CD4-positive, alpha-beta T cell treated with Interleukin-6 for 4 hours (primary cell): ENCODE measurements around the gene PPM1L.

ENCODE experiments used
- DNase-seq: peaks from one replicate; pipeline ENCODE4 v3.0.0-alpha.2; 2020; ENCODE audit warnings: mixed read lengths

Gene PPM1L

DNA sequence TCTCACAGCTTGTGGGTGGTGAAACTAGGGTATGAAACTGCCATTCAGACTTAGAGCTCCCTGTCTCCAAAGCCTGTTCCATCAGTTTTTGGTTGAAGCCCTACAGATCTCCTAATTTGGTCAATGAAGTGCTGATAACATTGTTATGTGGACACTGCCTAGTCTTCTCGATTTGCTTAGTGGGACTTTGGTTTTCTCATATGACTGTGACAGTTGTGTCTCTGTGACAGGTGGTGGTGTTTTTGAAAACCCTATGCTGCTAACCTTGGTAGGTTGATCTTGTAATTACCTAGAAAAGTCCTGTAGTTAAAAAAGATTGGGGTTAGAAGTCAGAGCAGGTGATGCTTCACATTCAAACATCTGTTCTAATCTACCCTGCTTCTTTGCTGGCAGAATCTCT, 9.2 kb downstream of the PPM1L start:
- no peak for DNase-seq

- no peak for DNase-seq
Observed at GRCh38 chr3:160768031-160768430, 12.0 kb downstream of the PPM1L start.

- DNase-seq: no peak
Observed at GRCh38 chr3:160768918-160769317, 12.9 kb downstream of the PPM1L start.

GRCh38 chr3:160771811-160772459, 15.9 kb downstream of the PPM1L start:
- no peak for DNase-seq

- no peak for DNase-seq
Observed at GRCh38 chr3:160773722-160774121, 17.7 kb downstream of the PPM1L start.

- DNase-seq: no peak
Observed at GRCh38 chr3:160774172-160774571, 18.1 kb downstream of the PPM1L start.

GRCh38 chr3:160778480-160778879, 22.4 kb downstream of the PPM1L start:
- no peak for DNase-seq

GRCh38 chr3:160779040-160779439, 23.0 kb downstream of the PPM1L start:
- DNase-seq: no peak

GRCh38 chr3:160780245-160780644, 24.2 kb downstream of the PPM1L start:
- no peak for DNase-seq

DNA sequence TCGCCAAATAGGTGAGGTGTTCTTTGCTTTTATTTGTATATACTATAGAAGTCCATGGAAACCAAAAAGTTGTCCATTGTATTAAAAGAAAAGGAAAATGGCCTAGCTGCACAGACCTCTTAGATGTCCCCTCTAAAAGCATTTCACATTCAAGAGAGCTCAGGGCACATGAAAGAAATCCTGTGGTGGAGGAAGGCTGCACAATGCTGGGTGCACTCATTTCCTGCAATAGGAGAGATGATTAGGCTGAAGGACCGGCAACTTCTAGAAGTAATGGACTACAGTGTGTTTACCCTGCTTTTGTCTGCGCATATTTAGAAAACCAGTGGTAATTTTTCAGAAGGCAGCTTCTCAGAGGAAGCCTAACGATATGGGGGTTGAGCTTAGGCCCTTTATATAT, 25.4 kb downstream of the PPM1L start:
- no peak for DNase-seq

GRCh38 chr3:160781863-160782262, 25.8 kb downstream of the PPM1L start:
- DNase-seq: no peak

GRCh38 chr3:160784853-160785252, 28.8 kb downstream of the PPM1L start:
- DNase-seq: no peak

- no peak for DNase-seq
Observed at GRCh38 chr3:160790726-160791125, 34.7 kb downstream of the PPM1L start.

DNA sequence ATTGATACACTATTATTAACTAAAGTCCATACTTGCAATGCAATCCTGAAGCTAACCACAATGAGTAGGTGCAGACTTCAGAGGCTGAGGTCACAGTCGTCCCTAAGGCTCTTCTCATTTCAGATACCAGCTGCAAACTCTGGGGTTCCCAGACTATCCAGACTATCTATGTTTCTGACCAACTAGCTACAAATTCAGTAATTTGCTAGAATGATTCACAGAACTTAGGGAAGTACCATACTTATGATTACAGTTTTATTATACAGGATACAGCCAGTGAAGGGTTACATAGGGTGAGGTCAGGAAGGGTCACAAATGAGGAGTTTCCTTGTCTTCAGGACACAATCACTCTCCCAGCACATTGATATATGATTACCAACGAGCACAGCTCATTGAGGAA, 36.5 kb downstream of the PPM1L start:
- DNase-seq: no peak

GRCh38 chr3:160793722-160794252, 37.8 kb downstream of the PPM1L start:
- DNase-seq: no peak

- no peak for DNase-seq
Observed at GRCh38 chr3:160796089-160796812, 40.2 kb downstream of the PPM1L start.

- DNase-seq: no peak
Observed at GRCh38 chr3:160796813-160797164, 40.8 kb downstream of the PPM1L start.

GRCh38 chr3:160797356-160797755, 41.3 kb downstream of the PPM1L start:
- no peak for DNase-seq

GRCh38 chr3:160801386-160802118, 45.5 kb downstream of the PPM1L start:
- DNase-seq: no peak

GRCh38 chr3:160804762-160805161, 48.7 kb downstream of the PPM1L start:
- DNase-seq: no peak

- no peak for DNase-seq
Observed at GRCh38 chr3:160806094-160806493, 50.1 kb downstream of the PPM1L start.

- no peak for DNase-seq
Observed at GRCh38 chr3:160806686-160807085, 50.7 kb downstream of the PPM1L start.

- no peak for DNase-seq
Observed at GRCh38 chr3:160808838-160809237, 52.8 kb downstream of the PPM1L start.

GRCh38 chr3:160809453-160809852, 53.4 kb downstream of the PPM1L start:
- DNase-seq: no peak
